SKM-1 treated with dmso at 0.1 percent for 144 hours (cell line): ENCODE measurements around the gene NADSYN1.

Experiments used
- DNase-seq: peaks from one replicate; lab custom pipeline; 2025; ENCODE audit not compliant: unreplicated experiment; lab: John Stamatoyannopoulos, UW

Gene NADSYN1

DNA sequence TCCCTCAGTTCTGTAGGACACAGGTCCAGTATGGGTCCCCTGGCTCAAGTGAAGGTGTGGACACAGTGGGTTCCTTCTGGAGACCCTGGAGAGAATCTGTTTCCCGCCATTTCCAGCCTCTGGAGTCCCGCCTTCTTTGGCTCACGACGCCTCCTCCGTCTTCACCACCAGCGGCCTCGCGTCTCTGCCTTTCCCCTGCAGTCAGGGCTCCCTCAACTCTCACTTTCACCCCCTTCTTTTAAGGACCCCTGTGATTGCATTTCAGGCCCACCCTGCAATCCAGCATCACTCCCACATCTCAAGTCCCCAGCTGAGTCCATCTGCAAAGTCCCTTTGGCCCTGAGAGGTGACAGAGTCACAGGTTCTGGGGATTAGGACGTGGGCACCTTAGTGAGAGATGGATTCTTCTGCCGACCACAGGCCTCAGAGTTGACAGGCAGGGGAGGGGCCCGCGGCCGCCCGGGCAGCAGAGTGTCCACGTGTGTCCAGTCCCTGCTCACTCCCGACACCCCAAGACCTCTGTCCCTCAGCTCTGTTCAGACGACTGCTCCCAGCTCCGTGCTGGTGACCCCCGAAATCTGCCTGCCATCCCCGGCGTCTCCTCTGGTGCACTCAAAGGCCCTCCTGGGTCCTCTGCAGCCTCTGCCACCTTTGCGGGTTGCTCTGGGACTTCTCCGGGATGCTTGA is 37.2 kb downstream of the NADSYN1 start:
- DNase-seq, result no peak

DNA sequence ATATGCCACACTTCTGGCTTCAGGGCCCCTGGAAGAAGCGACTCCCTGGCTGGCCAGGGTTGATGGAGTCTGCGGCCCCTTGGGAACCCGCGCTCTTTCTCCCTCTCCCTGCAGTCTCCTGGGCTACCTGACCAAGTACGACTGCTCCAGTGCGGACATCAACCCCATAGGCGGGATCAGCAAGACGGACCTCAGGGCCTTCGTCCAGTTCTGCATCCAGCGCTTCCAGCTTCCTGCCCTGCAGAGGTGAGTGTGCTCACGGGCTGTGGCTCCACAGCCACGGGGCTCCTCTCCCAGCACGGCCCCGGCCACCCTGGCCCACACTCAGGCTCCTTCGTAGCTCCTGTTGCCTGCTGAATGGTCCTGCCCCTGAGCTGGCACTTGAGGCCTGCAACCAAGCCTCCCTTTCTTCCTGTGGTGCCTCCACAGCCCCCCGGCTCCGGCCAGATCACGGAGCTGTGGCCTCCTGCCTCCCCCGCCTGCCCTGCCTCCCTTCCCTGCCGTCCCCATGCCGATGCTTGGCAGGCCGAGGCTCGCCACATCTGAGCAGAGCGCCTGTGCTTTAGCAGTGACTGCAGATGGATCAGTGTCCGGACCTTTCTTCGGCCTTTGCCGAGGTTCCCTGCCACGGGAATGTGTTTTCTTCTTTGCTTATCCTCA is 37.9 kb downstream of the NADSYN1 start:
- no peak for DNase-seq

DNA sequence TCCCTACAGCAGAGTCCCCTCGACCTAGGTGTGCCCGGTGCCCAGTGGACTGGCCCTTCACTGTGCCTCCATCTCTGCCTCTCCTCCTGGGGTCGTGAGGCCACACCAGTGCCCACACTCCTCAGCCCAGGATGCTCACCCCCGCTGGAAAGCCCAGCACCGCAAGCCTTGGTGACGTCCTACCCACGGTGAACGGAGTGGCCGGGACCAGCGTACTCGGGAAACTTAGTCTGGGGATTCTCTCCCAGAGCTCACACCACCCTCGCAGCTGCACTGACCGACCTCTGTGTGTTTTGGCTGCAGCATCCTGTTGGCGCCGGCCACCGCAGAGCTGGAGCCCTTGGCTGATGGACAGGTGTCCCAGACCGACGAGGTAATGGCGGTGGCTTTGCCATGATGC is 38.5 kb downstream of the NADSYN1 start:
- no peak for DNase-seq

DNA sequence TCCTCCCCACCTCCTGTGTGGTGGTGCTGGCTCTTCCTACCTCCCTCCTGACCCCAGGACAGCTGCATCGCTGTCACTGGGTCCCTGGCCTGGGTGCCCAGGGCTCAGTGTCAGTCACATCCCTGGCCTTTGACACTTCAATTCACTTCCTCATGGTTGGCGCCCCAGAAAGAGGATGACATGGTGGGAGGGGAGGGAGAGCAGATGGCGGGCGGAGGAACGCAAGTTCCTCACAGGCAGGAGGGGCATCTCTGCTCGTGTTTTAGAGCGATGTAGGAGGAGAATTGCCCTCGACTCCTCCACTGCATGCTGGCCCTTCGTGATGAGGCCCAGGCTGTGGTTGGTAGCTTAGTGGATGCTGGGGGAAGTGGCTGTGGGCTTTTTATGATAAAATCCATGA is 38.9 kb downstream of the NADSYN1 start:
- DNase-seq, result no peak

DNA sequence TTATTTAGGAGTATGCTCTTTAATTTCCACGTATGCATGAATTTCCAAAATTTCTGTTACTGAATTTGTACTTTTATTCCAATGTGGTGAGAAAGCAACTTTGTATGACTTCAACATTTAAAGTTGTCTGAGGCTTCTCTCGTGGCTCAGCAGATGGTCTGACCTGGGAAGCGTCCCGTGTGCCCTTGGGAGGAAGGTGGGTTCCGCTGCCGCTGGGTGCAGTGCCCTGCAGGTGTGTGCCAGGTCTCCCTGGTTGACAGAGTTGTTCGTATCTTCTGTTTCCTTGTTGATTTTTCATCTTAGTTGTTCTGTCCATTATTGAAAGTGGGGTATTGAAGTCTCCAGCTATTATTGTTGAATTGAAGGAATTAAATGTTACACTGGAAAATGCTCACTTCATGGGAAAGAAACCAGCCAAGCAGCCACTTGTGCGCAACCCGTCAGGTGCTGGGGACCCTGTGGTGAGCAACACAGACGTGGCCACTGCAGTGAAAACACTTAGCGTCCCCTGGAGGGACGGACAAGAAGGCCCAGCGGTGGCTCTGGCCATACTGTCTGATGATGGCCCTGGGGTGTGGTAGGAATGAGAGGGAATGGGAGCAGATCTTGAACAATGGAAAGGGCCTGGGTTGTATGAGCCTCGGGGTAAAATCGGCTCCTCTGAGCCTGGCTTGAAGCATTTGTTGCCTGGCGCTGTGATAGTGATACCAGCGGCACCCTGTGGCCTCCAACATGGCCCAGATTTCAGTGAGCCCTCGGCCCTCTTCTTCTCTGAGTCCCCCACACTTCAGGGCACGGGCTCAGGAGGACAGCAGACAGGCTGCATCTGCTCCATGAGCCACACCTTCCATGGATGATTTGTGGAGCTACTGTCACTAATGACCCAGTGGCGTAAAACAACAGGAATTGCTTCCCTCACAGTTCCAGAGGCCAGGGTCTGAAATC is 42.6 kb downstream of the NADSYN1 start:
- no peak for DNase-seq

DNA sequence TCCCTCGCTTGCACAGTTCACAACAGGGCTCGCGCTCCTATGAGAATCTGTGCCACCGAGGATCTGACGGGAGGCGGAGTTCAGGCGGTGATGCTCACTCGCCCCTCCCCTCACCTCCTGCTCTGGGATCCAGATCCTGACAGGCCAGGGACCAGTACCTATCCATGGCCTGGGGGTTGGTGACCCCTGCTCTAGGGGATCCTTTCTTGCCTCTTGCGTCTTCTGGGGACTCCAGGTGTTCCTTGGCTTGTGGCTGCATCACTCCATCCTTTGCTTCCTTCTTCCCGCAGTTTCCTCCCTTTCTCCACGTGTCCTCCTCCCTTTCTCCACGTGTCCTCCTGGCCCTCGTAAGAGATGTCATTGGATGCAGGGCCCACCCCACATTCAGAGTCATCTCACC is 43.4 kb downstream of the NADSYN1 start:
- no peak for DNase-seq

DNA sequence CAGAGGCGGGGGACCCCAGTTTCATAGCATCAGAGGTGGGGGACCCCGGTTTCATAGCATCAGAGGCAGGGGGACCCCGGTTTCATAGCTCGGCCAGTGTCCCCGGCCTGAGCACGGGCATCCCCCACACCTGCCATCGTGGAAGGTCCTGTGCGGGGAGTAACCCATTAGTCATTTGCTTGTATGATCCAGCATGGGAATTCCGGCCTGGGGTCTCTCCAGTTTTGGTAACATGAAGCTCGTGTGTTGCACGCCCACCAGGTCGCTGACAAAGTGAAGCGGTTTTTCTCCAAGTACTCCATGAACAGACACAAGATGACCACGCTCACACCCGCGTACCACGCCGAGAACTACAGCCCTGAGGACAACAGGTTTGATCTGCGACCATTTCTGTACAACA is 45.1 kb downstream of the NADSYN1 start:
- no peak for DNase-seq

DNA sequence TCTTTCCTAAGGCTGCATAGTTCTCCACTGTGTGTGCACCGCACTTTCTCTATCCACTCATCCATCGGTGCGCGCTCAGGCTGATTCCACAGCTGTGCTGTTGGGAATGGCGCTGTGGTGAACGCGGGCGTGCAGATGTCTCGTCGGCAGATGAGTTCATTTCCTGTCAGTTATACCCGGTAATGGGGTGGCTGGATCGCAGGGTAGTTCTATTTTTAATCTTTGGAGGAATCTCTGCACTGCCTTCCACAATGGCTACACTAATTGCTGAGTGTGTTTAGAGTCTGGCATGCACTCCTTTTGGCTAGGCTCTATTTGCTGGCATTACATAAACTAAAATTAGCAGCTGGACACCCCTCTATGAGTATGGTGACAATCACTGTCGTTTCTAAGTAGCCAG is 46.1 kb downstream of the NADSYN1 start:
- DNase-seq, result no peak

DNA sequence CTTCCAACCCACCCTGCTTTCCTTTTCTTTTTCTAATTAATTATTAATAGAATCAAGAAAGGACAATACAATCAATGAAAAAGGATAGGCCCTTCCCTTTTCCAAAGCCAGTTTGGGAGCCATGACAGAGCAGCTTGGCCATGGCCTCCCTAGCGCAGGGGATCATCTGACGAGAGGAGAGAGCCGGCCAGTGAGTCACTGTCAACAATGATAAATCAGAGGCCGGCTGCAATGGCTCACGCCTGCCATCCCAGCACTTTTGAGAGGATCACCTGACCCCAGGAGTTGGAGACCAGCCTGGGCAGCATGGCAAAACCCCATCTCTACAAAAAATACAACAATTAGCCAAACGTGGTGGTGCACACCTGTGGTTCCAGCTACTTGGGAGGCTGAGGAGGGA is 46.5 kb downstream of the NADSYN1 start:
- DNase-seq, result no peak

DNA sequence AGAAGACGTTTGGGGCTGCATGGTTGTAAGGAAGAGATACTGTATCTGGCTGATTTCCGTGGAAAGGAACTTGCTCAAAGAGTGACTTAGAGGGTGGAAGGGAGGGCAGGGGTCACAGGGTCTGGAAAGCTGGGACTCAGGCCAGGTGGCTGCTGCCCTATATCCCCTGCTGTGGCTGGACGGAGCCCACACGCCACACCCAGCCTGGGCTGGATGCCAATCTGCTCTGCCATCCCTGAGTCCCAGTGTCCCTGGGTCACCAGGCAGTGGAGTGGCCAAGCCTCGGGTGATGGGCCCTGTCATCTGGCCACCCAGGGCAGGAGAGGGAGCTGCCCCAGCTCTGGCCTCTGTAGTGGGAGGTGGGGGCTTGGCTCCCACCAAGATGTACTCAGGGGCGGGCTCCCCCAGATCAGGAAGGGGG is 47.6 kb downstream of the NADSYN1 start:
- DNase-seq, result no peak

DNA sequence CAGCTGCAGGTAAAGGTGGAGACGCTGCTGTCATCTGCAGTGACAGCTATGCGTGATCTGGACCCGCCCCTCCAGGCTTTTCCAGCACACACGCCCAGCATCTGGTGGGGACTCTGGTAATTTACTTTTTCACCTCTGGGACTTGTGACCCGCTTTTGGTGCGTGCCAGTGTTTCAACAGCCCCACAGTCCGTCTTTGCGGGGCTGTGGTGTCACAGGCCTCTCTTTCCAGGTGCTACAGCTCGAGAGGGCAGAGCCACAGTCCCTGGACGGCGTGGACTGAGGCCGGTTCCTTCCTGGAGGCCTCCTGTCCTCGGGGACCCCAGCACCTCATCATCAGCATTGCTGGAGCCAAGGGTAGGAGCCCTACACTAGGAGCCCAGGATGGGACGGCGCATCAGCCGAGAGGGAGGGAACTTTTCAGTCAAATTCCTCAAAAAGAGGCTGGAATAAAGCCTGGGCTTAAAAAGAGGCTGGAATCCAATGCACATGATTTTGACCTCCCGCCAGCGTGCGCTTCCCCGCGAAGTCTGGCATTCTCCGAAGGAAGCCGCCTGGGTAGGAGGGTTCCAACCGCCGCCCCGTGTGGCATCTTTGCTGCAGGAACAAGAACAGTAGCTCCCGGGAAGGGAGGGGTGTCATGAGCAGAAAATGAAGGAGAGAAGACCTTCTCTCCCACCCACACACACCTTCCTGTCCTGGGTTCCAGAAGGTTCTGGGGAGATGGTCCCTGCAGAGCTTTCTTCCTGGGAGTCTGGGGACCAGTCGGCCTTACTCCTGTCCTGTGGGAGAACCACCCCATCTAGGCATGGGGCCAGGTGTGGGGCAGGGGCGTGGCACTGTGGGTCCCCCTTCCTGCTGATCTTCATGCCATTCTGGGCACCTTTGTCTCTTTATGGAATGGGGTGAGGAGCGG is 48.3 kb downstream of the NADSYN1 start:
- no peak for DNase-seq

DNA sequence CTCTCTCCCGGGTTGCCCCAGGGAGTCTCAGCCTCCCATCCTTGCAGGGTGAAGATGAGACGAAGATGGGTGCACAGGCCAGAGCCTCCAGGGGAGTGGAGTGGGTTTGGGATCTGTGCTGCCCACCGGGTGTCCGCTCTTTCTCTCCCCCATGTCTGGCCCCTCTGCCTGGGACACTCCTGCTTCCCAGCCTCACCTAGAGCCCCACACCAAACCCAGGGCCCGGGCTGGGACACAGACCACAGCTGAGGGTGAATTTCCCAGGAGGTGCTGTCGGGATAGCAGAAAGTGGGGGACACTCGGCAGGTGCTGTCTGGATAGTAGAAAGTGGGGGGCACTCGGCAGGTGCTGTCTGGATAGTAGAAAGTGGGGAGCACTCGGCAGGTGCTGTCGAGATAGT is 49.0 kb downstream of the NADSYN1 start:
- no peak for DNase-seq

DNA sequence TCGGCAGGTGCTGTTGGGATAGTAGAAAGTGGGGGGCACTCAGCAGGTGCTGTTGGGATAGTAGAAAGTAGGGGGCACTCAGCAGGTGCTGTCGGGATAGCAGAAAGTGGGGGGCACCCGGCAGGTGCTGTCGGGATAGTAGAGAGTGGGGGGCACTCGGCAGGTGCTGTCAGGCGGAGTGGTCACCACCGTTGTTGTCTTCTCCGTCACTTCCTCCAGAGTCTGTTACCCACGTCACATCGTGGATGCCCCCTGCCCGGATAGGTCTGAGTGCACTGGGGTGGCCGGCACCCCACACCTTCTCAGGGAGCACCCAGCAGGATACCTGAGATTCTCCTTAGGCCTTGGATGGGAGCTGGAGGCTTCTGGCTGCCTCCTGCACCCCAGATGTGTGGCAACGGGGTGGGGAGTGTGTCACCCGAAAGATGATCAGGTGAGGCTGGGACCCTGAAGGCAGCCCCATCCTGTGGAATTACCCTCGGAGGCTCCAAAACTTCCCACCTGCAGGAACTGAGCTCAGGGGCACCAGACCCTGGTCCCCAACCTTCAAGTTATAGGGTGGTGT is 50.0 kb downstream of the NADSYN1 start:
- no peak for DNase-seq

DNA sequence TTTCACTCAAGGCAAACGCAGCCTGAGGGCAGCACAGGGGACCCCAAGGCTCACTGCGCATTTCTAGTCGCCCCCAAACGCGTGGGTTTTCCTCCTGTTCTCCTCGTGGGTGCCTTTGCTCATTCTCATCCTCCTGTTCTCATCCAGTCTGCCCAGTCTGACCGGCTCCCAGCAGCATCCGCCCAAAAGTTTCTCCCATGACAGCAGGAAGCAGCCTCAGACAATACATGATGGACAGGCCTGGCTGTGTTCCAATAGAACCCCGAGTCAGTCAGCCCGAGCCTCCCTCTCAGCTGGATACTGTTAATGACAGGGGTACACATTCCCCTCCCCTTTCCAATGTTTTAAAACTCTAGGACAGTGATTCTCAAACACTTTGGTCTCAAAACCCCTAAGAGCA is 51.5 kb downstream of the NADSYN1 start:
- no peak for DNase-seq

DNA sequence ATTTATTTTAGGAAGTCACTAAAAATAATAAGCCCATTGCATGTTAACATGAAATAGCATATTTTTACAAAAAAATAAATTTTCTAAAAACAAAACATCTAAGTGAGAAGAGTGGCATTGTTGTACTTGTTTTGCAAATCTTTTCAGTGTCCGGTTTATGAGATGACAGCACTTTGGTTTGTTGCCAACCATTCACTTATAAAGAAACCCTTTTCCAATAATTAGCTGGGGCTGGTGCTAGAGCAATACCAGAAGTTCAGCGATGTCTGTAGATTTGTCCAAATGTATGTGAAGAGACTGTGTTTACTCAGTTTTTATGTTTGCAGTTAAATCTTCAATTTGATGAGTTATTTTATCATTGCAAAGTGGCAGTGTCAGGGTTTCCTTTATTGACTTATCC is 52.0 kb downstream of the NADSYN1 start:
- DNase-seq, result no peak

DNA sequence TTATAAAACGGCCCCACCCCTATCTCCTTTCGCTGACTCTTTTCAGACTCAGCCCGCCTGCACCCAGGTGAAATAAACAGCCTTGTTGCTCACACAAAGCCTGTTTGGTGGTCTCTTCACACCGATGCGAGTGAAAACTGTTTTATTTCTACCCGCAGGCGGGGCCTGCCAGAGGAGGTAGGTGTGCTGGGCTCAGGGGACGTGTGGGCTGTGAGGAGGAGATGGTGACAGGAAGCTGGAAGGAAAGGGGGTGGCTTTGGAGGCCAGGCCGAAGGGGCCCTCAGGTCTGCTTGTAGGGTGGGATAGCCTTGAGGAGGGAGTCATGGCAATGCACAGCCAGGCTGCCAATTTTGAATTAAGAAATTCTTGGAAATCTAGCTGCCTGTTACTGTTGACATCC is 52.8 kb downstream of the NADSYN1 start:
- DNase-seq, result no peak

DNA sequence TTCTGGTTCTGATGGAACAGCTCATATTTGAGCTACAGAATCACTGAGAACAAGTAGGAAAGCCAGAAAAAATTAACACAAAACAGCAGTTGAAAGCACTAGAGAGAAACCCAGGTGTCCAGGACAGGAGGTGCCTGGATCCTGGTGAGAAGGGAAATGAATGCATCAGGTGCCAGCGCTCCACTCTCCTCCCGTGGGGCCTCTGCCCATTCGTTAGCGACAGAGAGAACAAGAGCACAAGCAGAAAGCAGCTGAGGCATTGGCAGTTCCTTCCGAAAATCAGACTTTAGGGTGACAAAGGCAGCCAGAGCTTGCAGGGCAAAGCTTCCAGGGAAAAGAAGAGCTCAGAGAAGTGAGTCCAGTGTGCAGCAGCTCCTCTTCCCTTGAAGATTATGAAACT is 54.1 kb downstream of the NADSYN1 start:
- no peak for DNase-seq

DNA sequence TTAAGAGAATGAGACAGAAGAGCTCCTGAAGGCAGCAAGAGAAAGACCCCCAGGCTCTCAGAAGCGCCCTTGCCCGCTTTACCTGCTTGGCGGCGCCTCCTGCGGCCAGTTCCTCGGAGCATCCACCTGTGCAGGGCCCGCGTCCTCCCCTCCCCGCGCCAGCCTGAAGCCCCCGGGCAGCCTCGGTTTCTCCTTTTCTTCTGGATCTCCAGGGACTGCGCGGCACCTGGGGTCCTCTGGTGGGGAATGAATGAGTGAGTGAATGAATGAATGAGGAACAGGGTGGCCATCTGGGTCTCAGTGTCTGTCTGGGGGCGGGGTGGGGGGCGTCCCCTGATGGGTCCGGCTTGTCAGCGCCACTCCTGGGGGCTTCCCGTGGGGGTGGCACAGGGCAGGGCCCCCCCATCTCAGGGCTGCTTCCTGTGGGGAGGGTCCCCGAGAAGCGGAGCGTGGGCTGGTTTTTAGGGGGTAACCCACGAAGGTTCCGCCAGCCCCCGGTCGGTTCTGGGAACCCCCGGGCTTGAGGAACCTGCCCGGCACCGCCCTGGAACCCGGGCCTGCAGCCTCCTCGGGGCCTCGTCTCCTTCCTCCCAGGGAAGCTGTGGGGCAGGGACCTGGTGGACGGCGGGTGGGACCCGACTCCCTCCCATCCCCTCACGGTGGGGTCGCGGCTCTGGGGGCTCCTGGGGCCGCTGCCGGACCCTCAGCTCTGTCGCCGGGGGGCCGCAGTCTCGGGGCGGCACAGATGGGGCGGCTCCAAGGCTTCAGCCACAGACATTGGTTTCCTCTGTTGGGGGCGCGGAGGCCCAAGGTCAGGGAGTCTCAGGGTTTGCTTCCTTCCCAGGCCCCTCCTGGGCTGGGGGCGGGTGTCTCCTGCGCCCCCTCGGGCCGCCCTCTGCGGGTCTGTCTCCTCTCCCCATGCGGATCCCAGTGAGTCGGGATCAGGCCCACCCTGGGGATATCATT is 65.8 kb downstream of the NADSYN1 start:
- no peak for DNase-seq

DNA sequence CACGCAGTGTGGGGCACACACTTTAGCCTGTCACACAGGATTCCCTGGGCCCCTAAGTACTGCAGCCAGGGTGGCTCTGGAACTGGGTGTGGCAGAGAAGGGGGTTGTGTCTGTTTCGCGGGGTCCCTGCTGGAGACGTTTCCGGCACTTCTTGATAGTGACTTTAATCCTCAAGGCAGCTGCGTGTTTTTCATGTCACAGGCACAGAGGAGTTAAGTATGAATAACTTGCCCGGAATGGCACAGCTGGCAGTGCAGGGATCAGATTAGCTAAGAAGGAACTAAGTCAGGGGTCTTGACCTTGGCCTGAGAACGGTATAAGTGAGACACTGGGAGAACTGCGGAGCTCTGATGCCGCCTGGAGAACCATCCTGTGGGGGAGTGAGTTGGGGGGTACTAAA is 66.5 kb downstream of the NADSYN1 start:
- DNase-seq, result no peak
